BLaER1 (cell line): ENCODE results near the gene RBFOX2.

Source experiments
- H3K27ac ChIP-seq: shearing (Covaris generic); formaldehyde crosslinking; 2 replicates; pipeline ENCODE4 v1.8.1; 2022
- H3K27me3 ChIP-seq: shearing (Covaris generic); formaldehyde crosslinking; 2 replicates; pipeline ENCODE4 v1.8.1; 2022
- H3K36me3 ChIP-seq: shearing (Covaris generic); formaldehyde crosslinking; 2 replicates; pipeline ENCODE4 v1.8.1; 2022
- H3K4me1 ChIP-seq: shearing (Covaris generic); formaldehyde crosslinking; 2 replicates; pipeline ENCODE4 v1.8.1; 2022
- H3K4me2 ChIP-seq: shearing (Covaris generic); formaldehyde crosslinking; 2 replicates; pipeline ENCODE4 v1.8.1; 2022
- H3K4me3 ChIP-seq: shearing (Covaris generic); formaldehyde crosslinking; 2 replicates; pipeline ENCODE4 v1.8.1; 2022
- H3K9ac ChIP-seq: shearing (Covaris generic); formaldehyde crosslinking; 2 replicates; pipeline ENCODE4 v1.8.1; 2022
- H3K9me3 ChIP-seq: shearing (Covaris generic); formaldehyde crosslinking; 2 replicates; pipeline ENCODE4 v1.8.1; 2022
- H4K20me1 ChIP-seq: shearing (Covaris generic); formaldehyde crosslinking; 2 replicates; pipeline ENCODE4 v1.8.1; 2022
- Cebpa-rat ChIP-seq: shearing (Covaris generic); IDR thresholded peaks from 2 replicates; pipeline ENCODE4 v1.8.1; 2022

The RBFOX2 gene

DNA sequence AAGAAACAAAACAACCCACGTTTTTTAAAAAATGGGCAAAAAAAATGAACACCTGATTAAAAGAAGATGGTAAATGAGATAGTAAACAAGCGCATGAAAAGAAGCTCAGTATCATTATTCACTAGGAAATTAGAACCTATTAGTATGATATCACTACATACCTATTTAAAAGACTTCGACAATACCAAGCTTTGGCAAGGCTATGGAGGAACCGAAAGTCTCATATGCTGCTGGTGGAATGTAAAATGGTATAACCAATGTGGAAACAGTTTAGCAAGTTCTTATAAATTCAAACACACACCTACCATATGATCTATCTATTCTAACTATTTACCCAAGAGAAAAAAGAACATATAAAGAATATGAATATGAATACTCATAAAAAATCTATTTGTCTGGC lies 167.2 kb downstream of the RBFOX2 start:
- H4K20me1 ChIP-seq, result no peaks in the 10 kb centered on the region
- H3K9me3 ChIP-seq, result no peaks in the 10 kb centered on the region
- peaks cover 10% of the 10 kb centered on the region; the same call in 1 of the 2 replicates for H3K4me1 ChIP-seq
- H3K36me3 ChIP-seq, result no peaks in the 10 kb centered on the region
- no peak overlapping the region for H3K9ac ChIP-seq
- H3K4me2 ChIP-seq, result peak overlapping the region; percentile 34; the same call in 1 of the 2 replicates
- no peaks in the 10 kb centered on the region for H3K27me3 ChIP-seq
- no peak overlapping the region for H3K27ac ChIP-seq
- TF ChIP-seq Cebpa-rat, result no peak
- H3K4me3 ChIP-seq, result no peak overlapping the region

DNA sequence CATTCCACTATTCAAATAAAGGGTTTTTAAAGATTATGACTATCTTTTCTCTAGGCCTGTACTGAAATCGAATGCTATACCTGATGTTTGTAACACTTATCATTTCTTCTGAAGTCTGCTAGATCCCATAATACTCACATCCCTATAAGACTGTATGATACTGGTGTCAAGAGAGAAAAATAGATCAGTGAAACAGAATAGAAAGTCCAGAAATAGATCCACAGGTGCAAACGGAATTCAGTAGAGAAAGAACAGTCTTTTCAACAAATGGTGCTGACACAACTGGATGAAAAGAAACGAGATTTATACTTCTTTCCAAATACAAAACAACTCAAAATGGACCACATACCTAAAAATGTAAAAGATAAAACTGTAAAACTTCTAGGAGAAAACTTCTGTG lies 167.8 kb downstream of the RBFOX2 start:
- TF ChIP-seq Cebpa-rat, result no peak
- Histone ChIP-seq H3K36me3 (no peaks in the 10 kb centered on the region), H3K9me3 (no peaks in the 10 kb centered on the region), H4K20me1 (no peaks in the 10 kb centered on the region), H3K27me3 (no peaks in the 10 kb centered on the region), H3K9ac (no peak overlapping the region), H3K4me2 (peak overlapping the region; percentile 34), H3K27ac (no peak overlapping the region), H3K4me3 (no peak overlapping the region), H3K4me1 (peaks cover 10% of the 10 kb centered on the region; the same call in 1 of the 2 replicates)

DNA sequence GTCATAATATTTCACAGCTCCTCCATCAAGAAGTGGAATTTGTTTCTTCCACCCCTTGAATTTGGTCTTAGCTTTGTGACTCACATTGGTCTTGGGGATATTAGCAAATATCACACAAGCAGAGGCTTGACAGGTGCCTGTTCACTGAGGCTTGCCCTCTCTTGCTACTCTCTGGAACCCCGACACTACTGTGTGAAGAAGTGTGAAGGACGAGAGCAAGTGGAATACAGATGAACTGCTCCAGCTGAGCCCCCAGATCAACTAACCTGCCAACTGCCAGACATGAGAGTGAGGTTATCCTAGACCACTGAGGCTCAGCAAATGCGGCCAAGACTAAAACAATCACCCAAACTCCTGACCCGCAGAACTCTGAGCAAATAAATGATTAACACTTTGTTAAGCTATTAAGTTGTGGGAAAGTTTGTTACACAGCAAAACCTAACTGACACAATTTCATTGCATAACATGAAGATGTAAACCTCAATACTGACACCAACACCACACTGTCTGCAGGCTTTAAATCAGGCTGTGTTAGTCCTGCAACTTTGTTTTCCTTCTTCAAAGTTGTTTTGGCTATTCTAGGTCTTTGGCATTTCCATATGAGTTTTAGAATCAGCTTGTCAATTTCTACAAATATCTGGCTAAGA lies 168.4 kb downstream of the RBFOX2 start:
- Histone ChIP-seq H3K27ac (no peak overlapping the region), H3K4me1 (peaks cover 10% of the 10 kb centered on the region; the same call in 1 of the 2 replicates), H3K9me3 (no peaks in the 10 kb centered on the region), H3K36me3 (no peaks in the 10 kb centered on the region), H3K27me3 (no peaks in the 10 kb centered on the region), H3K4me3 (no peak overlapping the region), H4K20me1 (no peaks in the 10 kb centered on the region), H3K4me2 (peak overlapping the region; percentile 34), H3K9ac (no peak overlapping the region)
- TF ChIP-seq Cebpa-rat, result no peak

DNA sequence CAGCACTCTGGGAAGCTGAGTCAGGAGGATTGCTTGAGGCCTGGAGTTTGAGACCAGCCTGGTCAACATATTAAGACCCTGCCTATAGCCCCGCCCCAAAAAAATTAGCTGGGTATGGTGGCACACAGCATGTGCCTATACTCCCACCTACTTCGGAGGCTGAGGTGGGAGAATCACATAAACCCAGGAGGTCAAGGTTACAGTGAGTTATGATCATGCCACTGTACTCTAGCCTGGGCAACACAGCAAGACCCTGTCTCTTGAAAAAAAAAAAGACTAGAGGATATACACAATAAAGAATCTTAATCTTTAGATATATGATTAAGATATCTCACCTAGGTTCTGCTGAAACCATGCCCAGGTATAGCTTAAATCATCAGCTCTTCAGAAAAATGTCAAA lies 174.3 kb downstream of the RBFOX2 start:
- no peaks in the 10 kb centered on the region for H3K9me3 ChIP-seq
- H3K27me3 ChIP-seq, result no peaks in the 10 kb centered on the region
- H3K9ac ChIP-seq, result no peak overlapping the region
- H3K27ac ChIP-seq, result no peak overlapping the region
- no peak overlapping the region for H3K4me3 ChIP-seq
- H3K36me3 ChIP-seq, result no peaks in the 10 kb centered on the region
- no peaks in the 10 kb centered on the region for H4K20me1 ChIP-seq
- TF ChIP-seq Cebpa-rat, result no peak
- no peak overlapping the region for H3K4me2 ChIP-seq
- H3K4me1 ChIP-seq, result no peaks in the 10 kb centered on the region

DNA sequence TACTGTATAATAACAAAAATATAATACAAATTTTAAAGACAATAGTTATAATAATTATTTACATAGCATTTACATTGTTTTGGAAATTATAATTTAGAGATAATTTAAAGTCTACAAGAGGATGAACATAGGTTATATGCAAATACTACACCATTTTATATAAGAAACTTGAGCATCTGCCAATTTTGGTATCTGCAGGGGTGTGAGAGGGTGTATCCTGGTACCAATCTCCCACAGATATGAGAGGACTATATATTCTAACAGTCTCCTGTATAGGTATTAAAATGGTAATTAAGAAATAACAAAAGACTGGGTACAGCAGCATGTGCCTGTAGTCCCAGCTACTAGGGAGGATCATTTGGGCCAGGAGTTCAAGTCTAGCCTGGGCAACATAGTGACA lies 176.5 kb downstream of the RBFOX2 start:
- no peaks in the 10 kb centered on the region for H3K4me1 ChIP-seq
- H3K27ac ChIP-seq, result no peak overlapping the region
- H3K27me3 ChIP-seq, result no peaks in the 10 kb centered on the region
- H4K20me1 ChIP-seq, result no peaks in the 10 kb centered on the region
- H3K4me2 ChIP-seq, result no peak overlapping the region
- H3K9me3 ChIP-seq, result no peaks in the 10 kb centered on the region
- no peak overlapping the region for H3K9ac ChIP-seq
- no peaks in the 10 kb centered on the region for H3K36me3 ChIP-seq
- H3K4me3 ChIP-seq, result no peak overlapping the region
- no peak for TF ChIP-seq Cebpa-rat

DNA sequence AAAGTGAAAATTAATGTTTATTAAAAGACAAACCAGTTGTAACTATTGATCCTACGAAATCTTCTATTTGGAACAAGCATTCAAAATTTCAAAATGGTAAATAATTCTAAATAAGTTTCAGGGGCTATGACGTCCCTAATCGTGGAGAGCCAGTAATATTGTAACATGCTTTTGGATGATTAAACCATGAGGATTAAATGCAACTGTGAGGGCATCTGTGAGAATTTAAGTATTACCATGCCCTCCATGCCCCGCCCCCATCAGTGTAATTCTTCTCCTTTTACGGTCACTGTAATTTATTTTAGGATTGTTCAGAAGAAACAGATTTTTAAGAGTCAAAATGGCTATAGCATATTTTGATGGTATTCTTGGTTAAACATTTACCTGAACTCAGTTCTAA lies 177.8 kb downstream of the RBFOX2 start:
- Histone ChIP-seq H3K9me3 (no peaks in the 10 kb centered on the region), H3K36me3 (no peaks in the 10 kb centered on the region), H3K4me1 (no peaks in the 10 kb centered on the region), H3K9ac (no peak overlapping the region), H3K27ac (no peak overlapping the region), H3K27me3 (no peaks in the 10 kb centered on the region), H3K4me2 (no peak overlapping the region), H4K20me1 (no peaks in the 10 kb centered on the region), H3K4me3 (no peak overlapping the region)
- no peak for TF ChIP-seq Cebpa-rat

DNA sequence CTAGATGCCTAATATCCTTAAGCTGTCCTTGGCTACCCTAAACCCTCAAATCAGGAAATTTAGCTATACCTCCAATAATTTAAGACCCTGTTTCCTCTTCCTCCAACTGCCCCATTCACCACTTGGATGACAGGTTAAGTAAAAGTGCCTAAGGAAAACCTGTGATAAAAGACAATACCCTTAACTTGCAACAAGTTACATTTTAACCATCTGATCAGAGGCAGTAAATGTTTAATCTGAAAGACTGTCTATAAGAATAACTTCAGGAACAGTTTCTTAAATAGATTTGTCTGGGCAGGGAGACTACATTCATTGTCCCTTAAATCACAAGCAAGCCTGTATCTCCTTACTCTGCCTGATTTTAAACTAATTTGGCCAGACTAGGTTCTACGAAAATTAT lies 181.8 kb downstream of the RBFOX2 start:
- no peak for TF ChIP-seq Cebpa-rat
- Histone ChIP-seq H4K20me1 (no peaks in the 10 kb centered on the region), H3K27ac (no peak overlapping the region)

DNA sequence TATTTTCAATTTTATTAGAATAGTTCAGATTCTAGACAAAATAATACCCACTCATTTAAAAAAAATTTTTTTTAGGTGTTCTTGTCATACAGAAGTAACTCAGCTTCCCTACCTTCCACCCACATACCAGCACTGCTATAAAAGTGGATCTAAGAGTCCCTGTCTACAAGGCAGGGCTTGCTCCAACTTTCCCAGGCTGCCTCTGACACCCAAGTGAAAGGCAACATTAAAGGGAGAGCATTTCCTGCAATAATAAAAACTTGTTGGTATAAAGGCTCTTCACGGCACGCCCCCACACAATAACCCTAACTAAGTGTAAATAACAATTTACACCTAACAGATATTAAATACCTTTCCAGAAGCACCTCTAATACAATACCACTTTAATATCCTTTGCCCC lies 183.7 kb downstream of the RBFOX2 start:
- Histone ChIP-seq H3K36me3 (no peaks in the 10 kb centered on the region), H3K4me3 (no peak overlapping the region), H3K27me3 (no peaks in the 10 kb centered on the region), H3K9me3 (no peaks in the 10 kb centered on the region), H3K4me2 (no peak overlapping the region), H3K27ac (no peak overlapping the region), H3K9ac (no peak overlapping the region), H3K4me1 (peaks cover 6% of the 10 kb centered on the region), H4K20me1 (no peaks in the 10 kb centered on the region)
- TF ChIP-seq Cebpa-rat, result no peak

More for the DNA sequence above, 181.8 kb downstream of the RBFOX2 start:
- H3K4me2 ChIP-seq, result no peak overlapping the region
- H3K9ac ChIP-seq, result no peak overlapping the region
- no peaks in the 10 kb centered on the region for H3K36me3 ChIP-seq
- no peaks in the 10 kb centered on the region for H3K9me3 ChIP-seq
- no peaks in the 10 kb centered on the region for H3K4me1 ChIP-seq
- H3K4me3 ChIP-seq, result no peak overlapping the region
- H3K27me3 ChIP-seq, result no peaks in the 10 kb centered on the region

DNA sequence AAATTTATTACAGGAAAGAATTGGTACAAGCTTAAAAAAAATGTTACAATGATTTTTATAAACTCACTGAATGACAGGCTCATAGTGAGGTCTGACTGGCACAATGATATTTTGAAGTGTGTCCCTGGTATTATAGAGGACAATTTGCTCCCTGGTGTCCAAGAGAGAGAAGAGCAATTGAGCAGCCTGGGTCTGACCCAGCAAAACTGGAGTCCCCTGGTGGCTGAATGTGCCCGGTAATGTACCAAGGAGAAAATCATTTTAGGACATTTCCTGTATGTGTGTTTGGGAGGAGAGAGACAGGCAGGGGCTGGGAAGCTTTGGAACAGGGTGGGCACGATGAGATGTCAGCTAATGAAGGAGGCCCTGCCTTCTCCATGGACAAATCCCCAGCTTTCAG lies 185.7 kb downstream of the RBFOX2 start:
- TF ChIP-seq Cebpa-rat, result no peak
- no peak overlapping the region for H3K27ac ChIP-seq
- H3K36me3 ChIP-seq, result no peaks in the 10 kb centered on the region
- no peak overlapping the region for H3K4me3 ChIP-seq
- H3K27me3 ChIP-seq, result no peaks in the 10 kb centered on the region
- H3K4me1 ChIP-seq, result peaks cover 9% of the 10 kb centered on the region
- H3K9ac ChIP-seq, result no peak overlapping the region
- no peaks in the 10 kb centered on the region for H4K20me1 ChIP-seq
- H3K4me2 ChIP-seq, result no peak overlapping the region
- H3K9me3 ChIP-seq, result no peaks in the 10 kb centered on the region

DNA sequence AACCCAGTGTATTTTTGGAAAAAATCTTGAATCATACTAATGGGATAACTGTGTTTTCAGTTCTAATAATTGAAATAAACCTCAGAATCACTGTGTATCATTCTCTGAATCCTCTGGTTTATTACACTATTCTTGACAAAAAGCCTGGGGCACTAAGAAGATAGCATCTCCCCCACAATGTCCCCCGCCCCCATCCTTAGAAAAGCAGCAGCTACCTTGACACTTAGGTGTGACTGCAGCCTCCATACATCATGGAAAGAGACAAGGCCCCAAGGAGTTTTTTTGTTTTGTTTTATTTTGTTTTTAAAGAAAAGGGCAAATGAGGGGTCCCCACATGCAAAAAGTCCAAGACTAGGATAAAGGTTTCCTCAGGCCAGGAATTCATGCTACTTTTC lies 186.1 kb downstream of the RBFOX2 start:
- no peaks in the 10 kb centered on the region for H3K27me3 ChIP-seq
- H4K20me1 ChIP-seq, result no peaks in the 10 kb centered on the region
- TF ChIP-seq Cebpa-rat, result no peak
- H3K9ac ChIP-seq, result no peak overlapping the region
- H3K27ac ChIP-seq, result no peak overlapping the region
- peaks cover 9% of the 10 kb centered on the region for H3K4me1 ChIP-seq
- no peaks in the 10 kb centered on the region for H3K36me3 ChIP-seq
- H3K4me2 ChIP-seq, result no peak overlapping the region
- no peak overlapping the region for H3K4me3 ChIP-seq
- H3K9me3 ChIP-seq, result no peaks in the 10 kb centered on the region
